Endometrial microvascular endothelial cells (primary cell): ENCODE results near the gene TMEM266. TPM values are rescaled to one million over a fixed set of nuclear protein-coding genes. Genes with fewer than 3 reads are reported as not detected.

Experiments
- in situ Hi-C: cut with HindIII; loops from 2 replicates; pipeline ENCODE4 v1.10.0; 2017; ENCODE audit warnings: low sequenced_read_pairs, low pct_unique_long_range_greater_than_20kb; ENCODE audit errors: inconsistent ontology term
- total RNA-seq: library from RNA; depleted of rRNA; stranded (reverse); fragments of >200 nt; gene quantifications from one replicate; pipeline ENCODE4 v1.2.3, GENCODE V29; 2015; ENCODE audit errors: inconsistent ontology term

Gene TMEM266
- total RNA-seq, 1 donor from 2014 or later = not detected

GRCh38 chr15:76252249-76252648 lies 192.5 kb downstream of the TMEM266 start:
- in situ Hi-C loops = no loop called here

GRCh38 chr15:76253691-76254473 lies 194.1 kb downstream of the TMEM266 start:
- in situ Hi-C loops = no loop called here

Other genes with a start within 250 kb of the TMEM266 start
- gene UBE2Q2, start 216.5 kb upstream of the TMEM266 start, total RNA-seq = 24.8 TPM
- 64.9 TPM for gene FBXO22, start 156.1 kb upstream of the TMEM266 start, total RNA-seq
- gene NRG4, start 47.6 kb upstream of the TMEM266 start, total RNA-seq = not detected